RWPE2 (cell line): Measurements from ENCODE around the gene TKFC.
"Not testable (repeated sequence)": the region's sequence is repeated elsewhere in the genome, so short reads cannot be mapped to it uniquely, and the experiment has no call there.

Experiments used
- ATAC-seq: fragments of 200-7000 bp; cut with Tn5 transposase; 3 replicates; pipeline ENCODE4 v1.9.1; 2021; ENCODE audit warnings: low read depth
- DNase-seq: peaks from one replicate; pipeline ENCODE4 v3.0.0-alpha.2; 2020; ENCODE audit warnings: low spot score
- H3K27ac ChIP-seq: fragments of 450-650 bp; 2 replicates; pipeline ENCODE4 v1.5.1; 2017; ENCODE audit warnings: mild to moderate bottlenecking; ENCODE audit not compliant: poor library complexity, severe bottlenecking
- H3K27me3 ChIP-seq: fragments of 250-450 bp; sonication (Bioruptor Pico); 2 replicates; pipeline ENCODE4 v1.5.1; 2021; ENCODE audit warnings: mild to moderate bottlenecking, moderate library complexity; ENCODE audit not compliant: insufficient read depth, poor library complexity, severe bottlenecking
- H3K36me3 ChIP-seq: fragments of 250-450 bp; sonication (Bioruptor Pico); 2 replicates; pipeline ENCODE4 v1.5.1; 2020; ENCODE audit warnings: low read depth, mild to moderate bottlenecking, moderate library complexity
- H3K4me1 ChIP-seq: fragments of 250-450 bp; sonication (Bioruptor Pico); 2 replicates; pipeline ENCODE4 v1.5.1; 2021; ENCODE audit warnings: mild to moderate bottlenecking, moderate library complexity; ENCODE audit not compliant: insufficient read depth, poor library complexity, severe bottlenecking
- H3K4me3 ChIP-seq: fragments of 250-450 bp; sonication (Bioruptor Pico); 2 replicates; pipeline ENCODE4 v1.5.1; 2021; ENCODE audit warnings: mild to moderate bottlenecking, moderate library complexity; ENCODE audit not compliant: severe bottlenecking
- H3K9me3 ChIP-seq: fragments of 250-450 bp; sonication (Bioruptor Pico); 2 replicates; pipeline ENCODE4 v1.5.1; 2021; ENCODE audit warnings: mild to moderate bottlenecking, moderate library complexity; ENCODE audit not compliant: severe bottlenecking
- TF ChIP-seq, protein P1 (sequence below): fragments of 450-650 bp; IDR thresholded peaks from one replicate; pipeline ENCODE4 v1.5.1; 2017; ENCODE audit warnings: mild to moderate bottlenecking, moderate library complexity; ENCODE audit not compliant: poor library complexity, severe bottlenecking

Gene TKFC

DNA sequence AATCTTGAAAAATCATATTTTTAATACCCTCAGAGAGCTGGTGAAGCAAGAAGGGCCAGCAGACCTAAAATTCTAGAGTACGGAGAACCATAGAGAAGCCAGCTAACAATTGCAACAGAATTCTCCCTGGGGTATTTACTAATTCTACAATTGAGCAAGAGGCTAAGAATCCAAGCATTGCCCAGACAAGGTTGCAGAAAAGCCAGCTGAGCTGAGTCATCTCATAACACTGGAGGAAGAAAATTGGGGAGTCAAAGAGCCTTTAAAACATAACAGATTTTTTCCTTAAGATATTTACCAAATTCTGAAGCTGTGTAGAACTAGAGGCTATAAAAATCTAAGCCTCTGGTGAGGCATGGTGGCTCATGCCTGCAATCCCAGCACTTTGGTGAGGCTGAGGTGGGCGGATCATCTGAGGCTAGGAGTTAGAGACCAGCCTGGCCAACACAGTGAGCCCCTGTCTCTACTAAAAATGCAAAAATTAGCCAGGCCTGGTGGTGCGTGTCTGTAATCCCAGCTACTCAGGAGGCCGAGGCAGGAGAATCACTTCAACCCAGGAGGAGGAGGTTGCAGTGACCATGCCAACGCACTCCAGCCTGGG is 45.8 kb downstream of the TKFC start:
- ATAC-seq (peak; percentile 93), DNase-seq (no peak)
- TF ChIP-seq, protein P1, sequence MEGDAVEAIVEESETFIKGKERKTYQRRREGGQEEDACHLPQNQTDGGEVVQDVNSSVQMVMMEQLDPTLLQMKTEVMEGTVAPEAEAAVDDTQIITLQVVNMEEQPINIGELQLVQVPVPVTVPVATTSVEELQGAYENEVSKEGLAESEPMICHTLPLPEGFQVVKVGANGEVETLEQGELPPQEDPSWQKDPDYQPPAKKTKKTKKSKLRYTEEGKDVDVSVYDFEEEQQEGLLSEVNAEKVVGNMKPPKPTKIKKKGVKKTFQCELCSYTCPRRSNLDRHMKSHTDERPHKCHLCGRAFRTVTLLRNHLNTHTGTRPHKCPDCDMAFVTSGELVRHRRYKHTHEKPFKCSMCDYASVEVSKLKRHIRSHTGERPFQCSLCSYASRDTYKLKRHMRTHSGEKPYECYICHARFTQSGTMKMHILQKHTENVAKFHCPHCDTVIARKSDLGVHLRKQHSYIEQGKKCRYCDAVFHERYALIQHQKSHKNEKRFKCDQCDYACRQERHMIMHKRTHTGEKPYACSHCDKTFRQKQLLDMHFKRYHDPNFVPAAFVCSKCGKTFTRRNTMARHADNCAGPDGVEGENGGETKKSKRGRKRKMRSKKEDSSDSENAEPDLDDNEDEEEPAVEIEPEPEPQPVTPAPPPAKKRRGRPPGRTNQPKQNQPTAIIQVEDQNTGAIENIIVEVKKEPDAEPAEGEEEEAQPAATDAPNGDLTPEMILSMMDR = no peak

GRCh38 chr11:61380884-61381283 is 47.9 kb downstream of the TKFC start:
- ATAC-seq (no peak), DNase-seq (no peak)
- Histone ChIP-seq H3K4me1 (peaks cover 15% of the 10 kb centered on the region), H3K4me3 (no peak overlapping the region), H3K27ac (no peak overlapping the region), H3K36me3 (no peaks in the 10 kb centered on the region), H3K9me3 (no peaks in the 10 kb centered on the region), H3K27me3 (no peaks in the 10 kb centered on the region)
- TF ChIP-seq, protein P1 = no peak

More for the DNA sequence above, 45.8 kb downstream of the TKFC start:
- no peaks in the 10 kb centered on the region for H3K27me3 ChIP-seq
- H3K9me3 ChIP-seq = no peaks in the 10 kb centered on the region
- peaks cover 15% of the 10 kb centered on the region for H3K4me1 ChIP-seq
- no peak overlapping the region for H3K4me3 ChIP-seq
- H3K36me3 ChIP-seq = 0 out of 2 replicates have a peak, but pooled peaks cover 9% of the 10 kb centered on the region
- H3K27ac ChIP-seq = peak overlapping the region; percentile 81

- ATAC-seq, H3K36me3 ChIP-seq, DNase-seq, H3K27me3 ChIP-seq, H3K27ac ChIP-seq, H3K4me3 ChIP-seq, H3K4me1 ChIP-seq, H3K9me3 ChIP-seq: not testable (repeated sequence)
Measured at GRCh38 chr11:61383859-61384258, 50.8 kb downstream of the TKFC start.

DNA sequence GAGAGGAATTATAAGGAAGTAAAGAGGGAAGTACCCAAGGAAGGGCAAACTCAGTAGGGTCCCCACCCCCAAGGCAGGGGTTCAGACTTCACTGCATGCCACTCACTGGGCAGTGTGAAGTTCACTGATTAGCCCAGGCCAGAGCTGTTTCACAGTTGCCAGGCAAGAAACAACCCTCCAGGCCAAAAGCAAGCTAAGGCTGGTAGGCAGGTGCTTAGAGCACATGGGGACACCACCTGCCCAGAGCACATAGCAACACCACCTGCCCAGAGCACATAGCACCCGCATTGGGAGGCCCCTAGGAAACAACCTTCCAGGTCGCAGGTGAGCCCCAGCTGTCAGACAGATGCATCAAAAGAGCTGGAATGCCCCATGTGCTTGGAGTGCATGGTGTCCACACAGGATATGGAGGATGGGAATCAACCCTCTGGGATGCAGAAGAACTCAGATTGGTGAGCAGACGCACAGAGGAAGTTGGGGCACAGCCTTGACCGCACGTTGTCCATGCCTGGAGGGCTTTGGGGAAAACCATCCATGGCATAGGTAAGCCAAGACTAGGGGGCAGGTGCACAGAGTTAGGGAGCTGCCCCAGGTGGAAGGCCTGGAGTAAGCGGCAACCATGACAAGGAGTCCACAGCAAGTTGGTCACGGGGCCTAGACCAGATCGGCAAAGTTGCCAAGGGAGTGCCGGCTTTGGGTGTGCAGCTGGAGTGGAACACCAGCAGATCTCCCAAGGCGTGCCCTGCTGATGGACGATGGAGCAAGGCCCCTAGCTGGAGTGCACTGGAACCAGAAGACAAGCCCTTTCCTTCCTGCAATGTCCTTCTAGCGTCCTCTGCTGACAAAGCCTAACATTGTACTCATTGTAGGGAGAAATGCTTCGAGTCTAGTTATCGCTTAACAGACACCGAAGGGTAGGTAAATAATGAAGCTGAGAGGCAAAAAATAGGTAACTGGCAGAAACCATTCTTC is 51.5 kb downstream of the TKFC start:
- no peak for DNase-seq
- H3K27ac ChIP-seq = no peak overlapping the region
- no peaks in the 10 kb centered on the region for H3K27me3 ChIP-seq
- TF ChIP-seq, protein P1 = no peak
- H3K4me1 ChIP-seq = no peaks in the 10 kb centered on the region
- no peaks in the 10 kb centered on the region for H3K36me3 ChIP-seq
- no peak overlapping the region for H3K4me3 ChIP-seq
- no peaks in the 10 kb centered on the region for H3K9me3 ChIP-seq
- no peak for ATAC-seq

GRCh38 chr11:61390161-61390560 is 57.1 kb downstream of the TKFC start:
- TF ChIP-seq, protein P1 = no peak
- Histone ChIP-seq H3K27ac (no peak overlapping the region), H3K9me3 (no peaks in the 10 kb centered on the region), H3K27me3 (no peaks in the 10 kb centered on the region), H3K36me3 (peaks cover 10% of the 10 kb centered on the region), H3K4me3 (no peak overlapping the region), H3K4me1 (no peaks in the 10 kb centered on the region)
- ATAC-seq = no peak
- DNase-seq = no peak
